Measurements from ENCODE around the gene SERPINE2.

GRCh38 chr2:223935459-223936125 is 103.5 kb downstream of the SERPINE2 start:
- TF ChIP-seq POLR2A (IDR thresholded peaks at IDR 0.05) (no peak), CTCF (IDR thresholded peaks at IDR 0.05) (no peak), EP300 (IDR thresholded peaks at IDR 0.05) (no peak)

All from upper lobe of left lung (tissue), 4 donors.